Suprapubic skin (tissue), 3 donors: ENCODE results near the gene ANKRD12.

Experiments used
- CTCF ChIP-seq, 2 donors: fragments of 200-600 bp in 1 of 2; fragments of 450-650 bp in 1 of 2; sonication (generic) in 1 of 2; IDR thresholded peaks; one replicate each; pipeline ENCODE4 v1.5.1; 2016 to 2019; ENCODE audit warnings: antibody characterized with exemption in 2 of 2, mild to moderate bottlenecking in 1 of 2, moderate library complexity in 1 of 2
- POLR2A ChIP-seq, 2 donors: fragments of 450-650 bp; IDR thresholded peaks; one replicate each; pipeline ENCODE4 v1.6.1; 2017; ENCODE audit warnings: antibody characterized with exemption in 2 of 2, mild to moderate bottlenecking in 2 of 2, moderate library complexity in 2 of 2

DNA sequence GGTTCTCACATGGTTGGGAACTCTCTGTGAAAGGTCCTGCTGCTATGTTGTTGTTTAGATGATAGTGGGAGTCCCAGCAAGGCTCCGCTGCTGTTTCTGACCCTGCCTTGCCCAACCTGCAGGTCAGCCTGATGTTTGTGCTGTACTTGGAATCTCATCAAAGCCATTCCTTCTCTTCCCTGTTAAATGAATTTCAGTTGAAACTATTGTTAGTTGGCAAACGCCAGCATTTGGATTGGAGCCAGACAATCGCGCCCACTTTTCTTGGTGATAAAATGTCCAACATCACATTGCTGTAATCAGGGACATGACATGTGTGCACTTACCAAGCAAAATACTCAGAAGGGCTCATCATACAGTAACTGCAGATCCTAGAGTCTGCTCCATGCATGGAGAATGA is 185.2 kb downstream of the ANKRD12 start:
- TF ChIP-seq CTCF (IDR thresholded peaks at IDR 0.05) (no peak), POLR2A (IDR thresholded peaks at IDR 0.05) (no peak)
